ENCODE results near the gene JUP.

JUP gene

DNA sequence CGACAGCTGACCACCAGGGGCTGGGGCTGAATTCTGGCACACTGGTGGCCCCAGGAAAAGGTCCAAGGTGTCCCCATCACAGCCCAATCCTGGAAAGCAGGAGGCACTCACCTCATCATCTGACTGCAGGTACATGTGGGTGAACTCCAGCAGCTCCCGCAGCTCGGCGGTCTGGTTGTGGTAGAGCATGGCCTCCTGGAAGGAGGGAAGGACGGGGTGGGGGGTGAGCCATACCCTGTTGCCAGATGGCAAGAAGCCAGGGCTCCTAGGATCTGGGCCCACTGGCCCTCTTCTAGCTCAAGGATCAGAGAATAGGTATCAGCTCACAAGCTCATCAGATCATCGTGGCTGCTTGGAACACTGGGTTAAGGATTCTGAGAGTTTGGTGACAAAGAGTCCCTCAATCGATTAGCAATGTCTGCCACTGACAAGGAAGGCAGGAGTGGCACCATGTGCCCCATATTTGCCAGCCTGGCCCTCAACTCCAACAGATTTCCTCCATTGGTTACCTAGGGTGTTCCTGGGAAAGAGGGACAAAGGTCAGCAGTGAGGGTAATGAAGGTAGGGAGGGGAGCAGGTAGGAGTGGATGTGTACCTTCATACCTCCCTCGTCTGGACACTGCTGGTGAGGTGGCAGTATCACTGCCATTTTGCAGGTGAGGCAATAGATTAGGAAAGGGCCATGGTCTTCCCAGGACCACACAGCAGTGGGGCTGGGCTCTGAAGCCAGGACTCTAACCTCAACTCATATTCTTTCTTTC, 20.4 kb upstream of the JUP start:
- DNase-seq = no peak

DNA sequence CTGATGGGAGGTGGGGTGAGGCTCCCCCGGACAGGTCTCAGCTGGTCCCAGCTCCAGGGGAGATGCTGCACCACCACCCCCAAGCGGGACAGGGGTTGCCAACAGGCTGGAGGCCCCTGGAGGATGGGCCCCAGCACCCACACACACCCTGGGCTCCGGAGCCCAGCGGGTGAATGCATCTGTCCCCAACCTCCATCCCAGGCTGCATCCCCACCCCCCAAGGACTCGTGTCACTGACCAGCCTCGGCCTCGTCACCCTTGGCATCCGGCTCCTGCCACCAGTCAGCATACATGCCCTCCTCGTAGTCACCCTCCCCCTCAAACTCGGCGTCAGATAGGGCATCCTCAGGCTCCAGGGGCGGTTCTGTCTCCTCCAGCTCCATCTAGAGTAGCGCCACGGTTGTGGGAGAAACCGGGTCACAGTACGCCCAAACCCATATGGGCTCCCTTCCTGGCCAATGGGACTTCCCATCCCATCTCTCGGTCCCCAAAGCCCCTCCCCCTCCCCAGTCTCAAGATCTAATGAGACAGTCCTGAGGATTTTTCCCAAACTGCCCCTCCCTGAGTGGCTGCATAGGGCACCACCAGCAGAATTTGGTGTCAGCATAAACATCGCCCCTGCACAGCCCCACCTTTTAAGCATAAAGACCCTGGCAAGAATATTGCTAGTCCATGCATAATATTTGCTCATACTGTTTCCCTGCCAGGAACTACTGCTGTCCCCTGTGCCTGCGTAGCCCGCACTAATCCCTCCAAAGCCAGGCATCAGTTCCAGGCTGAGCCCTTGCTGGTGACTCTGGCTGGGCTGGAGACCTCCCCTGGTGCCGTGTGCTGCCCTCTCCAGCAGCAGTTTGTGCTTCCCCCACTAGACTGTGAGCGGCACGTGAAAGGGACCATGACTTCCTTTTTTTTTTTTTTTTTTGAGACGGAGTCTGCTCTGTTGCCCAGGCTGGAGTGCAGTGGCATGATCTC, 16.8 kb upstream of the JUP start:
- no peak for DNase-seq

DNA sequence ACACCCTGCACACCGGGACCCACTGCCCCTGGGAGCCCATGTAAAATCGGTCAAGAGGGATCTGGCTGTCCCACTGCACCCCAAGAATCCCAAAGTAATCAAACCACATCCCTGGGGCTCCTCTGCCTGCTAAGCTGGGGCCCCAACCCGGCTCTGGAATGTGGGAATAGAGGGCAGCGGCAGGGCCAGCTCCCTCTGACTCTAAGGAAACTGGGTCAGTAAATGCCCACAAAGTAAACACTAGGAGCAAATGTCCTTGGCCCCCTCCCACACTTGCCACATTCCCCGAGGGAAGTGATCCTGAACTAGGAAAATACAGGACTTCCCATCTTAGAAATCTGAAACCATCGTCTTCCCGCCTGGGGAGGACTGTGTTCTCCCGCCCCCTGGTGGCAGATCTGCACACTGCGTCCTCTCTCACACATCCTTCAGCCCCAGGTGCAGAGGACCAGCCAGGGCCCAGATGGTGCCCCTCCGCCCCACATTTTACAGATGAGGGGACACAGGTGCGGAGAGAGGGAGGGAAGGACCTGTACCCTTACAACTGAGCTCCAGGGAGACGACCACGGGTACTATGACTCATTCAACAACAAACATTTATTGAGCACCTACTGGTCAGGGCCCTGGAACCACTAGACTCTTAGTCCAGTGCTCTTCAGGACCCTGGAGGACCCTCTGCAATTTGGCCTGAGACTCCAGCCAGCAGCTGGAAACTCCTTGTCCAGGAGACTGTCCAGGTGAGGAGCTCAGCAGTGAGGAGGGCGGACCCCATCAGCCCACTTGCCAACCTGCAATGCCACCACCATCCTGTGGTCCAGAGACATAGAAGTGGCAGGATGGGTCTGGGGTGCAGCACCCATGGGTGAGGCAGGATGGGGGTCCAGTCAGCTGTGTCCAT, 15.1 kb upstream of the JUP start:
- DNase-seq = peak; percentile 44

DNA sequence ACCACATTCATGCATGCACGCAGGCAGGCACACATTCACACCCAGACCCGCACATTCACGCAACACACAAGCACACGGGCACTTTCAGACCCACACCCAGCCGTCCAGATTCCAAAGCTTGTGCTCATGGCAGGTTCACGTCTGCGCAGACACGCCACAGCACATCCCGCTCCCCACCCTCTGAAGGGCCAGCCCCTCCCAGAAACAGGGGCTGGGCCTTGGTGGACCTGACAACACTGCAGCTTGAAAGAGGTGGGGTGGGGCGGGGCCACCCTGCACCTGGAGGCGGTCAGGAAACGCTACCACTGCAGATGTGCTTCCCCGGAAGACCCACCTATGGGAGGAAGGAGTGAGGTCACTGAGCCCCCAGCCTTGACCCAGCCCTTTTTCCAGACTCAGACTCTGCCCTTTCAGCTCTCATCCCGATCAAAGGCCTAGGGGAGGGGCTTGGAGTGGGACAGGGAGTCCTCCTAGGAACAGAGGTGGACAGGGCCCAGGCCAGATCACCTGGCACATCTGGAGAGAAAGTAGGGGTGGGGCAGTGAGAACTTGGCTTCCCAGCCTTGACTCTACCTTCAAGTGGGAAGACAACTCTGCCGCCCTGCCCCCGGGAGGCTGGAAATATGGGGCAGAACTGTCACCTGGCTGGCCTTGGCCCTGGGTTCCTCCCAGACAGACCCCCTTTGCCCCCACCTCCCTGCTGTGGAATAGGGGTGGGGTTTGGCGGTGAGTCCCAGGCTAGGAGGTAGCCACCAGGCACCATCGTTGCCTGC, 14.3 kb upstream of the JUP start:
- DNase-seq = no peak

DNA sequence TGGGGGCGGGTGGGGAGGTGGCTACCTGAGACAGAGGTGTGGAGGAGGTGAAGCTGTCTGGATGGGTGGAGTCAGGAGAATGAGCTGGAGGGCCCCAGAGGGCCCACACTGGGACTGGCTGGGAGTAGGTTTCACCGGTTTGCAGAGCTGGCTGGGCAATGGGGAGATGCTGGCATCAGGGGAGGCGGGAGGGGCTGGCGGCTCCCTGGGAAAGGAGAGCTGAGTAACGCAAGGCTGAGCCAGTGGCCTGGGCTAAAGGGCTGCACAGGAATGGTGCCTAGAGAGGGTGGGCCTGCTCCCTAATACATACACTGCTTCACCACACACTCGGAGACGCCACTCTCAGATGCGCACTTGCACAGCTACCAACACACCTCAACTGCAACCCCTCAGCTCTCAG, 12.9 kb upstream of the JUP start:
- no peak for DNase-seq

DNA sequence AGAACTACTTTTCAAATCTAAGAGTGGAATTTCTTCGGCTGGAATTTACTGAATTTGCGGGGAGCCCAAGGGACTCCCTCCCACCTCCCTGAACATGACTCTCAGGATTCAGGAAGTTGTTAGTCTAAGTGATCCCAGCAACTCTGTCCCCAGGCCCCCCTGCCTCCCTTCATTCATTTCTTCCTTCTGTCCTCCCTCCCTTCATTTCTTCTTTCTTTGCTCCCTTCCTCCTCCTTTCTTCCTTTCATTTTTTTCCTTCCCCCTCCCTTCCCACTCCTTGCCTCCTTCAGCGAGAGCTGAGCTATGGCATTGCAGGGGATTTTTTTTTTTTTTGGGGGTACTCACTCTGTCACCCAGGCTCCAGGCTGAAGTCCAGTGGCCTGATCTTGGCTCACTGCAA, 10.9 kb upstream of the JUP start:
- no peak for DNase-seq

DNA sequence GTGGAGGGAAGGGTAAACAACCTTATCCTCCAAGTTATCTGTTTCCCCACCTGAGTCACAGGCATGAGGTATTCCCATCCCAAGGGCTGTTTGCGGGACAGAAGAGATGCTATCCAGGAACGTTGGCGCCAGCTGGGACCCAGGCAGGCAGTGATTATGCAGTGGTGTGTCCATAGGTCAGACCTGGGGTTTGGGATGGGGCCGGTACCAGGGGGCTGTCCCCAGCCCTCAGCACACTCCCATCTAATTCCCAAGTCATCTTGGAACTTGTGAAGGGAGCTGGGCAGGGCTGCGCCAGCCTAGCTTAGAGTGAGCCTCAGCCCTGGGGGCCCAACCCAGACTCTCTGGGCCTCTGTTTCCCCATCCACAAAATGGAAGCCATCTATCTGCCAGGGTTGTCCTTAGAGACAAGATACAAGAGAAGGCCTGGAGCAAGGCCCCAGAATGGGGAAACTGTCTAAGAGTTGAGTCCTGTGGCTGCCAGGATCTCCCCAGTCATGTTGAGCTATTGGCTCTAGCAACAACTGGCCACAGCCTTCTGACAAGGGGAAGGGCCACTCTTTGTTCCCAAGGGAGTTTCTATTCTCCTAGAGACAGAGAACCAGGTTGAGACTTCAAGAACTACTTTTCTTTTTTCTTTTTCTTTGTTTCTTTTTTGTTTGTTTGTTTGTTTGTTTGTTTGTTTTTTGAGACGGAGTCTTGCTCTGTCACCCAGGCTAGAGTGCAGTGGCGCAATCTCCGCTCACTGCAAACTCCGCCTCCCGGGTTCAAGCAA, 9.8 kb upstream of the JUP start:
- no peak for DNase-seq

DNA sequence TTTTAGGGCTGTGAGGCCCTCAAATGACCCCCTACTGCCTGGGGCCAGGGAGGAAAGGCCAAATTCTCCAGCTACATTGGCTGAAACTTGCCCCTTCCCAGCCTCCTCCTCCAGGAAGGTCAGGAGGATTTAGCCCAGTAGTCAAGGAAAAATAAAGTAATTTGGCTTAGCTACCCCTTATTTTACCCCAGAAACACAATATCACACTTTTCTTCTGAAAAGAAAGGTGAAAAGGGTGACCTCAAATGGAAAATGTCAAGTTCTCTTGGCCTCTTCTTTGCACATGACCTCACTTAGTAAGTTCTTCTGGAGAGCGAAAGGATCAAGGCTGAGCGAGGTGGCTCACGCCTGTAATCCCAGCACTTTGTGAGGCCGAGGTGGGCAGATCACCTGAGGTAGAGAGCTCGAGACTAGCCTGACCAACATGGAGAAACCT, 8.0 kb upstream of the JUP start:
- no peak for DNase-seq

DNA sequence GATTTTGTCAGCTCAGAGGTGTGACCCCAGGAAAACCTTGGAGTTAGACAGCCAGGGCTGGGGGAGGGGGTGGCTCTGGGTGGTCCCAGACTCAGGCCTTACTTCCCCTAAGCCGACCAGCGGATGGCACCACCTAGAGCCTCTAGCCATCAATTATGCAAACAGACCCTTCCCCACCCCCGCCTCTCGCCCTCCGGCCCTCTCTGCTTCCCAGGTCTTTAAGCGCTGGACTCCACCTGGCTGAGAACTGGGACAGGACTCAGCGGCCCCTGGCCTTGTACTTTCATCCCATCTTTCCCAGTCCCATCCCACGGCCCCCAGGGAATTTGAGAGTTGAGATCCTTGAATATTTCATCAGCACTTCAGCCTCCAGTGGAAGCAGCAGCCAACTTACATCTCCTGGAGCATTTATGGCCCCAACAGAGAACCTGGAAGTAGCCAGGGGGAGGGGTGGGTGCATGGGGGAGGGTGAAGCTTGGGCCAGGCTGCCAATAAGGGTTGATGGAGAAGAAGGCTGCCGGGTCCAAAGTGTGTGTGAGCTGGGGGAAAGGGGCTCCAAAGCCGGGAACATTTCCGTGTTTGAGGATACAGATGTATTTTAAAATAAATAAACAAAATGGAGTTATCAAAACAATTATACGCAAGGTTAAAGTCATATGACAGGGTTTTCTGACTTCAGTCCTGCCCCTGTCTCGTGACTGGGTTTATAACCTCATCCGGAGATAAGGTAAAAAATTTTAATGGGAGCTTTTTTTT, 7.5 kb upstream of the JUP start:
- DNase-seq = no peak

DNA sequence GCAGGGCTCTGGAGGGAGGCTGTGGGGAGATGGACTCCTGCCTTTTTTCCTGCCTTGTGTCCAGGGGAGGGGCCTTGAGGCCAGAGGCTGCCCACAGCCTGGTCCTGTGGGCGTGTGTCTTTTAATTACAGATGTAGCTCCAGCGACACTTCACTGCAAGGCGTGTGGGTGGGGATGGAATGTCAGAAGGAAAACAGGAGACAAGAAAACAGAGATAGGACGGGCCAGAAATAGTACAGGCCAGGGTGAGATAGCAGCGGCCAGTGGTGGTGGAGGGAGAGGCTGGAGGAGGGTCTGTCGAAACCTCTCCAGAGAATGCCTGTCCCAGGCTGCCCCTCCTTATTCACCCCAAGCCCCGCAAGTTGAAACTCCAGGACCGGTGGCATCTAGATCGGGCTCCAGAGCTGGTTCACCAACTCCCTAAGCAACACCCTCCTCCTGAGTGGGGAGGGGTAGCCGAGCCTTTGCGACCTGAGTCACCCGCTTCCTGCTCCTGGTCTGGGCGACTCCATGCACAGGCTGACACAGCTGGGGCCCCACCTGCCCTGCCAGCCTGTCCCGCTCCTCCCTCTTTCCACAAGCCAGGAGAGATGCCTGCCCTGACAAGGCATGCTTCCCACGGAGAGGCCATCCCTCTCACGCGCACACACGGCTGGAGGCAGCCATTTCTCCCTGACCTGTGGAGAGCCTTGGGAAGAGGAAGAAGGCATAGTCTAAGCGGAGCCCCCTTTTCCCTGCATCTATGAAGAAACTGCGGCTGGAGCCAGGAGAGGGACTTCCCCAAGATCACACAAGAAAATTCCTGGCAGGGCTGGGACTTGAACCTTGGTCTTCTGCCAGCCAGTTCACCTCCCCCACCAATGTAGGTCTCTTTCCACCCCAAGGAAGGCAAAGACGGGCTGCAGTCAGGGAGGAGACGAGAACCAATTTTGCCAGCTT, 6.6 kb upstream of the JUP start:
- DNase-seq = no peak

DNA sequence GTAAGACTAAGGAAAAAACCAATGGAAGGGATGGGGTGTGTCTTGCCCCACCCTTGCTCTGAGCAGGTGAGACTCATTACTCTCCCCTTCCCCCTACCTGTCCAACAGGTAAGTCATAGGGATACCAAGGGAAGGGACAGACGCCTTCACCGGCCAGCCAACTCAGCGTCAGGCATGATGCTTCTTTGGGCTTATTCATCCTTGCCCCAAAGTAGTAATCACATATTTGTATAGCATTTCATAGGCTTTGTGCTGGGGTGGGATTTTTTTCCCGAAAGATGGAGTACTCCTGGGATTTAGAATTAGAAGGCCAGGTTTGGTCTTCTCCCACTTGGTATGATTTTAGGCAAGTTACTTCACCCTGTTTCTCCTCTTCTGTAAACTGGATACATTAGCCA, 509 bp upstream of the JUP start:
- no peak for DNase-seq

DNA sequence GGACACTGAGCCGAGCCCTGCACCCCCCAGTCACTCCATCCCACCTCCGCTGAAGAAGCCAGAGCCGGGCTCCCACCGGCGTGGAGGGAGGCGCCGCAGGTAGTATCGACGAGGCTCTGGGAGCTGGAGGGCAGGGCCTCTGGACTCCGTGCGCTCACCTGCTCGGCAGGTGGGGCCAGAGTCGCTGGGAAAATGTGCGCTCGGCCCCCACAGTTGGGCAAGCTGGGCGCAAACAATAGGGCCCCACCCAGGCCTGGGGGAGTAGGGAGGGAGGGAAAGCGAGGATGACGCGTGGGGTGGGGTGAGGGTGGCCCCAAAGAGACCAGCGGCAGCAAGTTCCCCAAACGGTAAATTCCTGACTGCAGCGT, 668 bp downstream of the JUP start:
- DNase-seq = no peak

DNA sequence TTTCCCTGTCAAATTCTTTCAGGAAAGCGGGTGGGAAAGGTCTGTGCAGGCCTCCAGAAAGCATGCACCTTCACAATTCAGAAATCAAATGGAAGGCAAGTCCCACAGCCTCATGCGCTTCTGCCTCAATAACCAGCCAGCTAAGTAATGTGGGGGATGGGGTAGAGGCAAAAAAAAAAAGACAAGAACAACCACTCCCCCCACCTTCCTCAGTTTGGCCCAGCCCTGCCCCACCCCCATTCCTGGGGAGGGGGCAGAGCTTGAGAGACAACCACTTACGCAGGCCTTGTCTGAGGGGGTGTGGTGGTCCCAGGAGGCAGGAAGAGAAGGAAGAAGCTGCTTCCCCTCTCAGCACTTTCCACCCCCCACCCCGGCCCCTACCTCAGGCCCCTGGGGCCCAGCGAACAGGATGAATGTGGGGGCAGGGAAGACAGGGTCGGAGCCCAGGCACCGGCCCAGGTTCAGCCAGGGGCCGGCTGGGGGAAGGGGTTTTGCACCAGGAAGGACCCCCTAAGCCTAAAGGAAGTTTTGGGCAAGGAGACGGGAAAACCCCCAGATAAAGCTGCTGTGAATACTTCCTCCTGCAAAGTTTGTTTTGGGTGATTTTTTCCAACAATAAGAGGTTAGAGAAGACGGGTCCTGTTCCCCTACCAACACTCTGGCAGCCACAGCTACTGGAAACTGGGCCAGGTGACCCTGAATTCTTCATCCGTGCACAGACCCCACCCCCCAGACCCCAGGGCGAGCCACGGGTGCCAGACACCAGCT, 1.2 kb downstream of the JUP start:
- DNase-seq = no peak

DNA sequence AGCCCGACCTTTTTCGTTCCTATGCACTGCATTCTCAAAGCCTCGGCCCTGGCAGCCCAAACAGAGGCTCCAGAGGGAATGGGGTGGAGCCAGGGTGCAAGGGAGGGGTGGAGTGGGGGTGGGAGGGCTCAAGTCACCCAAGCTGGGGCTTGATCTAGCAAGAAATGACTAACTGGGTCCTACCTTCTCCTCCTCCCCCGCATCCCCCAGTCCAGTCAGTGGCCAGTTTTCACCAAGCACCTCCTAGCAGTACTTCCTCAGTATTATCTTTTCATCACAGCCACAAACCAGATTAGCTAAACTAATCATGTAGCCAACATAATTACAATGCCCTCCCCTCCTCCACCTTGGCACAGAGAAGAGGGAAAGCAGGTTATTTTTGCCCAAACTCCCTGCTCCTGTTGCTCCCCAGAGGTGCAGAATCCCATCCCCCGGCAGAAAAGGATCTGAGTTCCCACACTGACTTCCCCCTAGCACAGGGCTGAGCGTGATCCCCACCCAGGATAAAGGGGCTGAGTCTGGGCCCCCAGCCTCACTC, 2.2 kb downstream of the JUP start:
- DNase-seq = no peak

DNA sequence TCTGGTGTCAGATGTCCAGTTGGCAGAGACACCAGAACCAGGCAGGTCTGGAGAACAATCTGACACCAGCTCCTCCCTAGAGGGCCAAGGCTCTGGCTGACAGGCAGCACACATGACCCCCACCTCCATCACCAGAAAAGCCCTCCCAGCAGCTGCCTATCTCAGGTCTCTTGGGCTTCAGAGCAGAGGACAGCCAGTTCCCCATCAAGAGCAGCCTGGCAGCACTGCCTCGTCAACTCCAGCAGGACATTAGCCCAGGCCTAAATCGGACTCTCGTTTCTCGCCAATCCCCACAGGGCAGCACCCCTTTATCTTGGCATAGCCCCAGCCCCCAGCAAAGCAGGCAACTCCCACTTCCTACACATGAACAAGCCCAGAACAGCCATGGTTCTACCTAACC, 4.4 kb downstream of the JUP start:
- DNase-seq = no peak

DNA sequence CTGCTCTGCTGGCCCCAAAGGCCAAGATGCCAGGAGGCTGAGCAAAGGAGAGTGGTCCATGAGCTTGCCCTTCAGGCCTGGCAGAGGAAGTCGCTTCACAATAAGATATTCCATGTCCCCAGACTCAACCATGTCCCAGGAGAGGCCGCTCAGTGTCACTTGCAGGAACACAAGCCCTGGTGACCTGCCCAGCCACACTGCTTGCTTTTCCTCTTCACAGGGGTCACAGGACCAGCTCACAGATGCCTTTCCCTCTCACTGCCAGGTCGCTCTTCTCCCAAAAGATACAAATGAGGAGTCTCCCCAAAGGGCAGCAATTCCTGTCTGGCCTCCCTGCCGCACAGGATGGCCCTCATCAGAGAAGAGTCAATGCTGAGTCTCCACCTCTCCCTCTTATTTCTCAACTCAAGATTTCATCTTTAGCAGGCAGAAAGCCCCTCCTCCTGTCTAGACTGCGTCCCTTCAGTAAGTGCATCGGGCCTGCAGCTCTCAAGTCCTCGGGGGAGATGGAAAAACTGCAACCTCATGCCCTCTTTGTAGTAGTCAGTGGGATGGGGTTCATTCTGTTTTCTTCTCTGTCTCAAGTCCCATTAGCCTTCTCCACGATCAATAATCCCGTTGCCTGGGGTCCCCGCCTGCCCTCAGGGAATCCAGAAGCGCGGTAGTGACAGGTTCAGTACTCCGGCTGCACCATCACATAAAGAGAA, 5.0 kb downstream of the JUP start:
- DNase-seq = no peak

DNA sequence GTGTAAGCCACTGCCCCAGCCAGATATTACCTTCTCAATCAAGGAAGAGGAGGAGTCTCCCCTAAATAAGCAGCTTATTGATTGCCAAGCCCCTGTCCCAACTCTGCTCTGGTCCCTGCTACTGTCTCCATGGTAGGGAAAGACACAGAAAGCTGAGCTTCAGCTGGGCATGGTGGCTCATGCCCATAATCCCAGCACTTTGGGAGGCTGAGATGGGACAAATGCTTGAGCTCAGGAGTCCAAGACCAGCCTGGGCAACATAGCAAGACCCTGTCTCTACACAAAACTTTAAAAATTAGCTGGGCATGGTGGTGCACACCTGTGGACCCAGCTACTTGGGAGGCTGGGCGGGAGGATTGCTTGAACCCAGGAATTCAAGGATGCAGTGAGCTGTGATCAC, 6.6 kb downstream of the JUP start:
- DNase-seq = no peak

Measured in NCI-H187 treated with DMSO at 0.1 percent for 48 hours (cell line).